Measurements from ENCODE around the gene TMEM42.

- TF ChIP-seq, protein P1, sequence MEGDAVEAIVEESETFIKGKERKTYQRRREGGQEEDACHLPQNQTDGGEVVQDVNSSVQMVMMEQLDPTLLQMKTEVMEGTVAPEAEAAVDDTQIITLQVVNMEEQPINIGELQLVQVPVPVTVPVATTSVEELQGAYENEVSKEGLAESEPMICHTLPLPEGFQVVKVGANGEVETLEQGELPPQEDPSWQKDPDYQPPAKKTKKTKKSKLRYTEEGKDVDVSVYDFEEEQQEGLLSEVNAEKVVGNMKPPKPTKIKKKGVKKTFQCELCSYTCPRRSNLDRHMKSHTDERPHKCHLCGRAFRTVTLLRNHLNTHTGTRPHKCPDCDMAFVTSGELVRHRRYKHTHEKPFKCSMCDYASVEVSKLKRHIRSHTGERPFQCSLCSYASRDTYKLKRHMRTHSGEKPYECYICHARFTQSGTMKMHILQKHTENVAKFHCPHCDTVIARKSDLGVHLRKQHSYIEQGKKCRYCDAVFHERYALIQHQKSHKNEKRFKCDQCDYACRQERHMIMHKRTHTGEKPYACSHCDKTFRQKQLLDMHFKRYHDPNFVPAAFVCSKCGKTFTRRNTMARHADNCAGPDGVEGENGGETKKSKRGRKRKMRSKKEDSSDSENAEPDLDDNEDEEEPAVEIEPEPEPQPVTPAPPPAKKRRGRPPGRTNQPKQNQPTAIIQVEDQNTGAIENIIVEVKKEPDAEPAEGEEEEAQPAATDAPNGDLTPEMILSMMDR (conservative IDR thresholded peaks at IDR 0.05 in 1 of 2, IDR thresholded peaks at IDR 0.05 in 1 of 2; ENCODE audit: extremely low read depth in 1 of 2, insufficient read depth in 1 of 2, low read depth in 1 of 2, low read length in 2 of 2): no peak
- no peak for TF ChIP-seq EZH2 (IDR thresholded peaks at IDR 0.05; ENCODE audit: borderline replicate concordance, low read length)
These were observed 28.3 kb upstream of the TMEM42 start for GRCh38 chr3:44833394-44833793.

All from mammary epithelial cell (primary cell).